IPS DF 4.7 (cell line): ENCODE data around the gene RAD23A.

Experiments used
- DNase-seq: peaks from one replicate; pipeline ENCODE4 v3.0.0-alpha.2; 2013; ENCODE audit warnings: low spot score; ENCODE audit errors: extremely low read depth

RAD23A gene

DNA sequence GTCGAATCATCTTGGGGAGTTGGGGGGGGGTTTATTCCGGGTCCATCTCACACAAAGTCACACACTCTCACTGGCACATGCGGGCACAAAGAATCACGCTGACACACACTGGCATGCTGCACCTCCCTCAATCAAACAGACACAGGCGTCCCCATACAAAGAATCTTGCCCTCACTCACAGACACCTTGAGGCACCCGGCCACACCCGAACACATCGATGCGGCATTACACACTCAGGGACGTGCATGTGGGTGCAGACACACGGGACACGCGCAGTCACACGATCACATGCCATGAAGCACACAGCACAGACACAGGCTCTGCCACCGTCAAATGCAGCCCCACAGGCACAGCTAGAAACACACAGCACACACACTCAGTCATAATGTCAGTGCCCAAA is 57.4 kb downstream of the RAD23A start:
- no peak for DNase-seq
